OCI-LY7 (cell line): ENCODE results near the gene DALRD3. TPM values are rescaled to one million over a fixed set of nuclear protein-coding genes. Genes with fewer than 3 reads are reported as not detected.

Source experiments
- BruUV-seq: library from RNA; stranded (reverse); fragments of 400-500 nt; replicated peaks from 2 replicates; lab custom pipeline; 2021; lab: Mats Ljungman, UMichigan
- CTCF ChIA-PET: fragments of 300-600 bp; sonication (Branson Sonifier 250); formaldehyde crosslinking; loops from one replicate; lab custom pipeline; 2022; ENCODE audit warnings: antibody characterized with exemption; ENCODE audit not compliant: unreplicated experiment; lab: Charles Lee
- POLR2A ChIA-PET: fragments of 300-600 bp; sonication (Branson Sonifier 250); formaldehyde crosslinking; loops from one replicate; lab custom pipeline; 2022; ENCODE audit warnings: antibody characterized with exemption; lab: Charles Lee
- DNase-seq: peaks from one replicate; pipeline ENCODE4 v3.0.0-alpha.2; 2015; ENCODE audit warnings: low spot score
- H2AFZ ChIP-seq: fragments of 200-600 bp; sonication (generic), shearing (Covaris generic); 2 replicates; pipeline ENCODE4 v1.6.1; 2014; ENCODE audit warnings: mild to moderate bottlenecking, antibody characterized with exemption, low read length, moderate library complexity
- H3K27ac ChIP-seq: fragments of 200-600 bp; sonication (generic); 2 replicates; pipeline ENCODE4 v1.5.1; 2014; ENCODE audit warnings: mixed run types, low read depth, mild to moderate bottlenecking, moderate library complexity, low read length, inconsistent platforms; ENCODE audit not compliant: poor library complexity, severe bottlenecking
- H3K36me3 ChIP-seq: fragments of 200-600 bp; sonication (generic); 2 replicates; pipeline ENCODE4 v1.6.1; 2014; ENCODE audit warnings: mild to moderate bottlenecking, antibody characterized with exemption, low read length, moderate library complexity, mixed read lengths; ENCODE audit not compliant: insufficient read depth
- H3K4me1 ChIP-seq: fragments of 200-600 bp; sonication (generic); 2 replicates; pipeline ENCODE4 v1.5.1; 2014; ENCODE audit warnings: mild to moderate bottlenecking, low read length; ENCODE audit not compliant: insufficient read depth, poor library complexity, severe bottlenecking
- H3K4me2 ChIP-seq: fragments of 200-600 bp; sonication (generic); 2 replicates; pipeline ENCODE4 v1.6.1; 2014; ENCODE audit warnings: mild to moderate bottlenecking, low read length
- H3K4me3 ChIP-seq: fragments of 200-600 bp; sonication (generic); 2 replicates; pipeline ENCODE4 v1.5.1; 2014; ENCODE audit warnings: mild to moderate bottlenecking, low read depth, low read length; ENCODE audit not compliant: poor library complexity, severe bottlenecking
- H3K79me2 ChIP-seq: fragments of 200-600 bp; sonication (generic); 2 replicates; pipeline ENCODE4 v1.6.1; 2016; ENCODE audit warnings: low read depth, mild to moderate bottlenecking, low read length, moderate library complexity, mixed read lengths; ENCODE audit not compliant: insufficient read depth
- H3K9me2 ChIP-seq: fragments of 200-600 bp; sonication (generic); 2 replicates; pipeline ENCODE4 v1.6.1; 2016; ENCODE audit warnings: mild to moderate bottlenecking, low read length, mixed read lengths; ENCODE audit not compliant: insufficient read depth
- H3K9me3 ChIP-seq: fragments of 200-600 bp; sonication (generic); 2 replicates; pipeline ENCODE4 v1.6.1; 2014; ENCODE audit warnings: mild to moderate bottlenecking, mixed run types, low read length, mixed read lengths
- H4K20me1 ChIP-seq: fragments of 200-600 bp; sonication (generic); 2 replicates; pipeline ENCODE4 v1.6.1; 2014; ENCODE audit warnings: mild to moderate bottlenecking, antibody characterized with exemption, low read length, moderate library complexity, mixed read lengths; ENCODE audit not compliant: insufficient read depth
- EZH2phosphoT487 ChIP-seq: fragments of 200-600 bp; sonication (generic); IDR thresholded peaks from 2 replicates; pipeline ENCODE4 v1.6.1; 2018; ENCODE audit warnings: low read depth, borderline replicate concordance, mild to moderate bottlenecking, mixed run types, antibody characterized with exemption, low read length, moderate library complexity, mixed read lengths
- intact Hi-C: fragments of 100-400 bp; cut with micrococcal nuclease; formaldehyde crosslinking; loops from one replicate; pipeline ENCODE4 v1.10.0; 2022; ENCODE audit not compliant: unreplicated experiment
- total RNA-seq, 2 experiments: library from RNA; depleted of rRNA in 1 of 2; stranded (reverse); fragments of >200 nt in 1 of 2; shearing (Covaris generic) in 1 of 2; gene quantifications; 2 replicates each; pipeline ENCODE4 v1.2.3, GENCODE V29; 2014 to 2022
- TF ChIP-seq, protein P1 (sequence below): fragments of 200-600 bp; sonication (generic); conservative IDR thresholded peaks from 2 replicates; pipeline ENCODE4 v1.5.1; 2014; ENCODE audit warnings: mild to moderate bottlenecking, antibody characterized with exemption, low read length, moderate library complexity, mixed read lengths

DALRD3 gene
- total RNA-seq, 2 experiments from 2014 or later, result 35.0 to 36.2 TPM

DNA sequence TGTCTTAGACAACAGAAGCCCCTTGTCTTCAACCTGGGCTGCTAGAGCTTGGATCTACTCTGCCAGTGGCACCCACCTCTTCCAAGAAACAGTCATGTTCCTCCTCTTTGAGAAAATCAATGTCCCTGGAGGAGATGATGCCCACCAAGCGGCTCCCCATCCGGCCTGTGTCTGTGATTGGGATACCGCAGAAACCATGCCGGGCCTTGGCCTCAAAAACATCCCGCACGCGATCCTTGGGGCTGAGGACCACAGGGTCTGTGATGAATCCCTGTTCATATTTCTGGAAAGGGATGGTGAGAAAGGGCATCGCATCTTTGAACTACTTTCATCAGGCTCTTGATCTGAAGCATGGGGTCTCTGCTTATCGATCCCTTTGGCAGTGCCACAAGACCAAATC lies 9.3 kb upstream of the DALRD3 start:
- Histone ChIP-seq H3K4me3 (peak overlapping the region; percentile 80), H3K79me2 (peaks cover 36% of the 10 kb centered on the region)
- CTCF ChIA-PET, result no interaction called here

DNA sequence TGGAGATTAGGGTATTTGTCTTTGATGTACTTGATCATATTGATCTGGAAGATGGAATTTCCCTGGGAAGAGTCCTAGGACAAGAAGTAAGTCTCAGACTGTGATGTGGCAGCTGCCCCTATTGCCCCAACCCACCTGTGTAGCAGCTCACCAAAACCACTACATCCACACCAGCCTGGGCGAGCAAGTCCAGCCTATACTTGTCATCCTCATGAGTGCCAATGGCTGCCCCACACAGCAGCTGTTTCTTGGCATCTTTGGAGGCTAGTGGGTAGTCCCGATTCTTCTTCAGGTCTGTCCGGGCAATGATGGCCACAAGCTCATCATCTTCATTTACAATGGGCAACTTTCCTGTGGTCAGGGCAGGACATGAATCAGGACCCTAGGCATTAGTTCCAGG lies 8.2 kb upstream of the DALRD3 start:
- peaks cover 62% of the 10 kb centered on the region for H3K4me1 ChIP-seq

More for the DNA sequence above, 9.3 kb upstream of the DALRD3 start:
- no peak for DNase-seq
- POLR2A ChIA-PET, result no interaction called here
- Histone ChIP-seq H3K36me3 (peaks cover 88% of the 10 kb centered on the region), H3K27ac (peak overlapping the region; percentile 8), H3K9me3 (no peaks in the 10 kb centered on the region), H3K4me2 (peak overlapping the region; percentile 91), H2AFZ (no peak overlapping the region), H3K9me2 (no peaks in the 10 kb centered on the region), H4K20me1 (0 out of 2 replicates have a peak, but pooled peaks cover 4% of the 10 kb centered on the region), H3K4me1 (peaks cover 62% of the 10 kb centered on the region)
- BruUV-seq, result no TSS peak
- intact Hi-C loops, result loop anchor here (5.0 kb wide), 1 partner anchor 130 kb away; no protein-coding TSS in a partner anchor
- TF ChIP-seq EZH2phosphoT487, result no peak
- TF ChIP-seq, protein P1, sequence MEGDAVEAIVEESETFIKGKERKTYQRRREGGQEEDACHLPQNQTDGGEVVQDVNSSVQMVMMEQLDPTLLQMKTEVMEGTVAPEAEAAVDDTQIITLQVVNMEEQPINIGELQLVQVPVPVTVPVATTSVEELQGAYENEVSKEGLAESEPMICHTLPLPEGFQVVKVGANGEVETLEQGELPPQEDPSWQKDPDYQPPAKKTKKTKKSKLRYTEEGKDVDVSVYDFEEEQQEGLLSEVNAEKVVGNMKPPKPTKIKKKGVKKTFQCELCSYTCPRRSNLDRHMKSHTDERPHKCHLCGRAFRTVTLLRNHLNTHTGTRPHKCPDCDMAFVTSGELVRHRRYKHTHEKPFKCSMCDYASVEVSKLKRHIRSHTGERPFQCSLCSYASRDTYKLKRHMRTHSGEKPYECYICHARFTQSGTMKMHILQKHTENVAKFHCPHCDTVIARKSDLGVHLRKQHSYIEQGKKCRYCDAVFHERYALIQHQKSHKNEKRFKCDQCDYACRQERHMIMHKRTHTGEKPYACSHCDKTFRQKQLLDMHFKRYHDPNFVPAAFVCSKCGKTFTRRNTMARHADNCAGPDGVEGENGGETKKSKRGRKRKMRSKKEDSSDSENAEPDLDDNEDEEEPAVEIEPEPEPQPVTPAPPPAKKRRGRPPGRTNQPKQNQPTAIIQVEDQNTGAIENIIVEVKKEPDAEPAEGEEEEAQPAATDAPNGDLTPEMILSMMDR, result no peak

More for the DNA sequence above, 8.2 kb upstream of the DALRD3 start:
- H3K36me3 ChIP-seq, result peaks cover 81% of the 10 kb centered on the region
- H3K79me2 ChIP-seq, result peaks cover 41% of the 10 kb centered on the region
- H3K4me2 ChIP-seq, result peak overlapping the region; percentile 17
- H3K9me2 ChIP-seq, result no peaks in the 10 kb centered on the region
- H2AFZ ChIP-seq, result no peak overlapping the region
- H3K4me3 ChIP-seq, result no peak overlapping the region
- TF ChIP-seq, protein P1, result no peak
- no peak for TF ChIP-seq EZH2phosphoT487
- H3K27ac ChIP-seq, result no peak overlapping the region
- no peaks in the 10 kb centered on the region for H3K9me3 ChIP-seq
- no peak for DNase-seq
- intact Hi-C loops, result loop anchor here (5.0 kb wide), 1 partner anchor 131 kb away; no protein-coding TSS in a partner anchor
- ChIA-PET POLR2A (no interaction called here), CTCF (no interaction called here)
- no TSS peak for BruUV-seq
- 0 out of 2 replicates have a peak, but pooled peaks cover 4% of the 10 kb centered on the region for H4K20me1 ChIP-seq
